Suprapubic skin (tissue), 4 donors: Measurements from ENCODE around the gene SORCS3. TPM values are rescaled to one million over a fixed set of nuclear protein-coding genes. Genes with fewer than 3 reads are reported as not detected.

Source experiments
- DNase-seq, 2 donors: peaks; one replicate each; pipeline ENCODE4 v3.0.0-alpha.2; 2019; ENCODE audit warnings: low spot score in 2 of 2
- H3K27ac ChIP-seq: fragments of 200-600 bp; sonication (generic); one replicate; pipeline ENCODE4 v1.5.1; 2019
- H3K27me3 ChIP-seq: fragments of 200-600 bp; sonication (generic); one replicate; pipeline ENCODE4 v1.5.1; 2019
- H3K36me3 ChIP-seq: fragments of 200-600 bp; sonication (generic); one replicate; pipeline ENCODE4 v1.5.1; 2019
- H3K4me1 ChIP-seq: fragments of 200-600 bp; sonication (generic); one replicate; pipeline ENCODE4 v1.5.1; 2019
- H3K4me3 ChIP-seq: fragments of 200-600 bp; sonication (generic); one replicate; pipeline ENCODE4 v1.5.1; 2019; ENCODE audit warnings: mild to moderate bottlenecking
- H3K9me3 ChIP-seq: fragments of 200-600 bp; sonication (generic); one replicate; pipeline ENCODE4 v1.5.1; 2019
- CTCF ChIP-seq, 2 donors: fragments of 200-600 bp in 1 of 2; fragments of 450-650 bp in 1 of 2; sonication (generic) in 1 of 2; IDR thresholded peaks; one replicate each; pipeline ENCODE4 v1.5.1; 2016 to 2019; ENCODE audit warnings: antibody characterized with exemption in 2 of 2, mild to moderate bottlenecking in 1 of 2, moderate library complexity in 1 of 2
- EP300 ChIP-seq: sonication (generic); formaldehyde crosslinking; IDR thresholded peaks from one replicate; pipeline ENCODE4 v1.6.1; 2017; ENCODE audit warnings: antibody characterized with exemption
- POLR2A ChIP-seq, 2 donors: fragments of 450-650 bp; IDR thresholded peaks; one replicate each; pipeline ENCODE4 v1.6.1; 2017; ENCODE audit warnings: antibody characterized with exemption in 2 of 2, mild to moderate bottlenecking in 2 of 2, moderate library complexity in 2 of 2
- POLR2AphosphoS5 ChIP-seq, 3 donors: sonication (generic); formaldehyde crosslinking; IDR thresholded peaks; one replicate each; pipeline ENCODE4 v1.6.1; 2017; ENCODE audit warnings: antibody characterized with exemption in 3 of 3
- WGBS: methylation state at CpG from one replicate; pipeline ENCODE4 v1.1.5; 2018; 5-methylcytosine and 5-hydroxymethylcytosine counted together
- total RNA-seq, 4 donors: library from RNA; depleted of rRNA; stranded (reverse); fragments of >200 nt; gene quantifications; one replicate each; pipeline ENCODE4 v1.1.0, GENCODE V29; 2016

Gene SORCS3
- total RNA-seq, 4 donors from 2014 or later, result 0.16 to 0.19 (median 0.18) TPM

GRCh38 chr10:105171945-105172344 is 530.9 kb downstream of the SORCS3 start:
- Histone ChIP-seq H3K27me3 (no peaks in the 10 kb centered on the region), H3K9me3 (no peaks in the 10 kb centered on the region), H3K4me1 (no peaks in the 10 kb centered on the region), H3K27ac (no peak overlapping the region), H3K4me3 (no peak overlapping the region), H3K36me3 (no peaks in the 10 kb centered on the region)
- DNase-seq, result no peak
- 67% methylated on average over 3 of the region's 3 CpGs for WGBS
- TF ChIP-seq POLR2A (IDR thresholded peaks at IDR 0.05) (no peak), EP300 (no peak), CTCF (IDR thresholded peaks at IDR 0.05) (no peak), POLR2AphosphoS5 (IDR thresholded peaks at IDR 0.05) (no peak)

DNA sequence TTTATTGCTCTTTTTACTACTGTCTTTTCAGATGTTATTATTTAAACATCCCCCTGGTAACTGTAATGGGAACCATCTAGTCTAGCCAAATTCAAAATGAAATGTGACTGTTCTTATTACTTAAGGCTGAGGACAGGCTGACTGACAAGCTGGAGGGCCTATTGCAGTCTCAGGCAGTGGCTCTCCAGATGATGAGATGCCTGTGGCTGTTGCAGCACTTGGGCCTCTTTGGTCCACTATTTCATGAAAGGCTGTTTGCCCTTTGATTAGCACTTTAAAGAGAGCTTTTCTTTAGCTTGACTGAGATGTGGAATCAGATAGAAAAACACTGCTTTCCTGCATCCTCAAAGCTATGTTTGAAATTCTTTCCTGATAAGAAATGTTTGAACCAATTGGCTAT is 540.5 kb downstream of the SORCS3 start:
- no peaks in the 10 kb centered on the region for H3K27me3 ChIP-seq
- TF ChIP-seq POLR2AphosphoS5 (IDR thresholded peaks at IDR 0.05), result no peak
- no peak for TF ChIP-seq EP300
- no peak for TF ChIP-seq POLR2A (IDR thresholded peaks at IDR 0.05)
- TF ChIP-seq CTCF (IDR thresholded peaks at IDR 0.05), result no peak

GRCh38 chr10:105183536-105183935 is 542.4 kb downstream of the SORCS3 start:
- no peak overlapping the region for H3K4me3 ChIP-seq

More for the DNA sequence above, 540.5 kb downstream of the SORCS3 start:
- no peaks in the 10 kb centered on the region for H3K9me3 ChIP-seq
- H3K27ac ChIP-seq, result no peak overlapping the region
- no peak overlapping the region for H3K4me3 ChIP-seq
- H3K36me3 ChIP-seq, result no peaks in the 10 kb centered on the region
- no peaks in the 10 kb centered on the region for H3K4me1 ChIP-seq
- DNase-seq, result no peak

GRCh38 chr10:105185161-105185560 is 544.1 kb downstream of the SORCS3 start:
- H3K27ac ChIP-seq, result no peak overlapping the region
- H3K4me1 ChIP-seq, result no peaks in the 10 kb centered on the region
- no peaks in the 10 kb centered on the region for H3K27me3 ChIP-seq
- no peak for TF ChIP-seq EP300
- no peak for TF ChIP-seq CTCF (IDR thresholded peaks at IDR 0.05)
- no peak for TF ChIP-seq POLR2A (IDR thresholded peaks at IDR 0.05)
- no peak for TF ChIP-seq POLR2AphosphoS5 (IDR thresholded peaks at IDR 0.05)
- no peaks in the 10 kb centered on the region for H3K9me3 ChIP-seq
- DNase-seq, result no peak
- H3K36me3 ChIP-seq, result no peaks in the 10 kb centered on the region
- WGBS, result 73% methylated on average over 4 of the region's 4 CpGs
- H3K4me3 ChIP-seq, result no peak overlapping the region

More at GRCh38 chr10:105183536-105183935, 542.4 kb downstream of the SORCS3 start:
- no peak for DNase-seq
- no peaks in the 10 kb centered on the region for H3K9me3 ChIP-seq
- TF ChIP-seq POLR2A (IDR thresholded peaks at IDR 0.05) (no peak), EP300 (no peak), CTCF (IDR thresholded peaks at IDR 0.05) (no peak), POLR2AphosphoS5 (IDR thresholded peaks at IDR 0.05) (no peak)
- H3K4me1 ChIP-seq, result no peaks in the 10 kb centered on the region
- no peak overlapping the region for H3K27ac ChIP-seq
- WGBS, result 85% methylated on average over 4 of the region's 4 CpGs
- no peaks in the 10 kb centered on the region for H3K36me3 ChIP-seq
- H3K27me3 ChIP-seq, result no peaks in the 10 kb centered on the region

DNA sequence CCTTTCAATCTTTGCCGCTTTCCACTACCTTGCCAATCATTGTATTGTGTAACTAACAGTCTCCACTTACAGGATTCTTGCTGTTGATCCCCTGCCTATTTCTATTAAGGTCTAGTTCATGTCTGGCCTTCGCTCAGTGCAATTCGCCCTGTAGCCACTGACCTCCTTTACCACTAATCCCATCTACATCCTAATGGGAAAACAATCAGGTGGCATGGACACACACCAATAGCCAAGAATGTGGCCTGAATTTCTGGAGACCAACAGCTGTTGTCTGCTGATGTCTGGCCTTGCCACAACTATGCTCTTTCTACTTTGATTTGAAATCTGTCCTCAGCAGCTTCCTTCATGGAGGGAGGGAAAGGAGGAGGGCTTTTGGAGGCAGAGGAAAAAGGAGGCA is 546.2 kb downstream of the SORCS3 start:
- WGBS, result 91% methylated on average over 3 of the region's 3 CpGs
- Histone ChIP-seq H3K4me3 (no peak overlapping the region), H3K27ac (no peak overlapping the region), H3K36me3 (no peaks in the 10 kb centered on the region), H3K27me3 (no peaks in the 10 kb centered on the region), H3K9me3 (no peaks in the 10 kb centered on the region), H3K4me1 (no peaks in the 10 kb centered on the region)
- no peak for DNase-seq
- no peak for TF ChIP-seq POLR2A (IDR thresholded peaks at IDR 0.05)
- TF ChIP-seq EP300, result no peak
- TF ChIP-seq POLR2AphosphoS5 (IDR thresholded peaks at IDR 0.05), result no peak
- no peak for TF ChIP-seq CTCF (IDR thresholded peaks at IDR 0.05)
